K562 (cell line): ENCODE results near the gene AHNAK. TPM values are rescaled to one million over a fixed set of nuclear protein-coding genes. Genes with fewer than 3 reads are reported as not detected.

Experiments
- CREBBP ChIP-seq: IDR thresholded peaks from one replicate; pipeline ENCODE4 v1.6.1; 2012; ENCODE audit warnings: low read depth, mild to moderate bottlenecking, control low read depth, inconsistent platforms, low read length
- PML ChIP-seq: IDR thresholded peaks from 2 replicates; pipeline ENCODE4 v1.6.1; 2012; ENCODE audit warnings: low read length, inconsistent platforms
- PTBP1 ChIP-seq: fragments of 200-400 bp; formaldehyde crosslinking; IDR thresholded peaks from 2 replicates; pipeline ENCODE4 v1.6.1; 2017; ENCODE audit warnings: low read depth, low read length
- RFX7 ChIP-seq: fragments of 250-450 bp; sonication (Bioruptor Pico); IDR thresholded peaks from 2 replicates; pipeline ENCODE4 v1.5.1; 2021; ENCODE audit warnings: mild to moderate bottlenecking
- STAT5B ChIP-seq: fragments of 250-450 bp; sonication (Bioruptor Pico); IDR thresholded peaks from 2 replicates; pipeline ENCODE4 v1.8.0; 2021; ENCODE audit warnings: mild to moderate bottlenecking, inconsistent platforms
- TOE1 ChIP-seq, 2 experiments: fragments of 450-650 bp in 1 of 2; sonication (generic) in 1 of 2; formaldehyde crosslinking in 1 of 2; IDR thresholded peaks; 2 replicates each; pipeline versions ENCODE4 v1.7.1 to v1.8.0; 2016 to 2022; ENCODE audit warnings: borderline replicate concordance in 2 of 2, mild to moderate bottlenecking in 2 of 2, antibody characterized with exemption in 1 of 2, inconsistent platforms in 1 of 2, low read depth in 1 of 2, missing genetic modification reagents in 1 of 2, moderate library complexity in 1 of 2
- ZKSCAN1 ChIP-seq: fragments of 150-350 bp; IDR thresholded peaks from 2 replicates; pipeline ENCODE4 v1.6.1; 2016; ENCODE audit warnings: low read depth, low read length
- ZNF696 ChIP-seq: fragments of 250-450 bp; sonication (Bioruptor Pico); conservative IDR thresholded peaks from 2 replicates; pipeline ENCODE4 v1.4.0; 2020; ENCODE audit warnings: mild to moderate bottlenecking, moderate library complexity
- polyA plus RNA-seq, 8 experiments: library from polyadenylated mRNA; depleted of rRNA in 4 of 8; stranded (reverse) in 5 of 8; unstranded in 3 of 8; fragments of >200 nt; fragmentation: Nextera tagmentation in 2 of 8; fragmentation: Illumina TruSeq in 1 of 8; extraction: Ambion mirVana in 2 of 8; extraction: Trizol in 1 of 8; gene quantifications; 2 replicates each; pipeline versions ENCODE4 v1.2.1 to v1.2.3, GENCODE V29; 2011 to 2014; ENCODE audit warnings: inconsistent platforms in 1 of 8, missing spikeins in 1 of 8
- total RNA-seq, 7 experiments: library from RNA; depleted of rRNA in 6 of 7; stranded (reverse); fragments of >200 nt in 6 of 7; fragmentation: Illumina TruSeq in 2 of 7; extraction: Trizol in 2 of 7; gene quantifications; 2 replicates each; pipeline versions ENCODE4 v1.2.1 to v1.2.3, GENCODE V29; 2011 to 2021; ENCODE audit warnings: low replicate concordance in 1 of 7
- TF ChIP-seq, protein P1 (sequence below): fragments of 250-450 bp; sonication (Bioruptor Pico); IDR thresholded peaks from 2 replicates; pipeline ENCODE4 v1.4.0; 2020
- TF ChIP-seq, protein P2 (sequence below): sonication (generic); formaldehyde crosslinking; IDR thresholded peaks from 2 replicates; pipeline ENCODE4 v1.8.1; 2023; ENCODE audit warnings: mild to moderate bottlenecking, missing genetic modification reagents
- TF ChIP-seq, protein P3 (sequence below), 2 experiments: fragments of 450-650 bp; IDR thresholded peaks; 2 replicates each; pipeline ENCODE4 v1.6.1; 2016
- TF ChIP-seq, protein P4 (sequence below): sonication (generic); formaldehyde crosslinking; IDR thresholded peaks from 2 replicates; pipeline ENCODE4 v1.8.0; 2023; ENCODE audit warnings: missing genetic modification reagents, mild to moderate bottlenecking, borderline replicate concordance

The AHNAK gene
- total and polyA plus RNA-seq, 9 of the 15 experiments (the other 6 are each of a cell fraction or from before 2014, with no cell fraction given), result 1.5 to 89.7 (median 45.0) TPM

- TF ChIP-seq, protein P1, sequence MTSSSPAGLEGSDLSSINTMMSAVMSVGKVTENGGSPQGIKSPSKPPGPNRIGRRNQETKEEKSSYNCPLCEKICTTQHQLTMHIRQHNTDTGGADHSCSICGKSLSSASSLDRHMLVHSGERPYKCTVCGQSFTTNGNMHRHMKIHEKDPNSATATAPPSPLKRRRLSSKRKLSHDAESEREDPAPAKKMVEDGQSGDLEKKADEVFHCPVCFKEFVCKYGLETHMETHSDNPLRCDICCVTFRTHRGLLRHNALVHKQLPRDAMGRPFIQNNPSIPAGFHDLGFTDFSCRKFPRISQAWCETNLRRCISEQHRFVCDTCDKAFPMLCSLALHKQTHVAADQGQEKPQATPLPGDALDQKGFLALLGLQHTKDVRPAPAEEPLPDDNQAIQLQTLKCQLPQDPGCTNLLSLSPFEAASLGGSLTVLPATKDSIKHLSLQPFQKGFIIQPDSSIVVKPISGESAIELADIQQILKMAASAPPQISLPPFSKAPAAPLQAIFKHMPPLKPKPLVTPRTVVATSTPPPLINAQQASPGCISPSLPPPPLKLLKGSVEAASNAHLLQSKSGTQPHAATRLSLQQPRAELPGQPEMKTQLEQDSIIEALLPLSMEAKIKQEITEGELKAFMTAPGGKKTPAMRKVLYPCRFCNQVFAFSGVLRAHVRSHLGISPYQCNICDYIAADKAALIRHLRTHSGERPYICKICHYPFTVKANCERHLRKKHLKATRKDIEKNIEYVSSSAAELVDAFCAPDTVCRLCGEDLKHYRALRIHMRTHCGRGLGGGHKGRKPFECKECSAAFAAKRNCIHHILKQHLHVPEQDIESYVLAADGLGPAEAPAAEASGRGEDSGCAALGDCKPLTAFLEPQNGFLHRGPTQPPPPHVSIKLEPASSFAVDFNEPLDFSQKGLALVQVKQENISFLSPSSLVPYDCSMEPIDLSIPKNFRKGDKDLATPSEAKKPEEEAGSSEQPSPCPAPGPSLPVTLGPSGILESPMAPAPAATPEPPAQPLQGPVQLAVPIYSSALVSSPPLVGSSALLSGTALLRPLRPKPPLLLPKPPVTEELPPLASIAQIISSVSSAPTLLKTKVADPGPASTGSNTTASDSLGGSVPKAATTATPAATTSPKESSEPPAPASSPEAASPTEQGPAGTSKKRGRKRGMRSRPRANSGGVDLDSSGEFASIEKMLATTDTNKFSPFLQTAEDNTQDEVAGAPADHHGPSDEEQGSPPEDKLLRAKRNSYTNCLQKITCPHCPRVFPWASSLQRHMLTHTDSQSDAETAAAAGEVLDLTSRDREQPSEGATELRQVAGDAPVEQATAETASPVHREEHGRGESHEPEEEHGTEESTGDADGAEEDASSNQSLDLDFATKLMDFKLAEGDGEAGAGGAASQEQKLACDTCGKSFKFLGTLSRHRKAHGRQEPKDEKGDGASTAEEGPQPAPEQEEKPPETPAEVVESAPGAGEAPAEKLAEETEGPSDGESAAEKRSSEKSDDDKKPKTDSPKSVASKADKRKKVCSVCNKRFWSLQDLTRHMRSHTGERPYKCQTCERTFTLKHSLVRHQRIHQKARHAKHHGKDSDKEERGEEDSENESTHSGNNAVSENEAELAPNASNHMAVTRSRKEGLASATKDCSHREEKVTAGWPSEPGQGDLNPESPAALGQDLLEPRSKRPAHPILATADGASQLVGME (CRISPR knock-in tag), result no peak
- no peak for TF ChIP-seq PML
- TF ChIP-seq TOE1 (IDR thresholded peaks at IDR 0.05; ENCODE audit: borderline replicate concordance), result 0 out of 2 replicates have a peak, but pooled peaks have one; percentile 45
- TF ChIP-seq TOE1 (CRISPR knock-in tag; IDR thresholded peaks at IDR 0.05; ENCODE audit: borderline replicate concordance, low read depth), result no peak
- no peak for TF ChIP-seq ZKSCAN1
- no peak for TF ChIP-seq STAT5B (CRISPR knock-in tag)
- no peak for TF ChIP-seq CREBBP
- TF ChIP-seq, protein P2, sequence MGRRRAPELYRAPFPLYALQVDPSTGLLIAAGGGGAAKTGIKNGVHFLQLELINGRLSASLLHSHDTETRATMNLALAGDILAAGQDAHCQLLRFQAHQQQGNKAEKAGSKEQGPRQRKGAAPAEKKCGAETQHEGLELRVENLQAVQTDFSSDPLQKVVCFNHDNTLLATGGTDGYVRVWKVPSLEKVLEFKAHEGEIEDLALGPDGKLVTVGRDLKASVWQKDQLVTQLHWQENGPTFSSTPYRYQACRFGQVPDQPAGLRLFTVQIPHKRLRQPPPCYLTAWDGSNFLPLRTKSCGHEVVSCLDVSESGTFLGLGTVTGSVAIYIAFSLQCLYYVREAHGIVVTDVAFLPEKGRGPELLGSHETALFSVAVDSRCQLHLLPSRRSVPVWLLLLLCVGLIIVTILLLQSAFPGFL (CRISPR knock-in tag), result no peak
- TF ChIP-seq, protein P3, sequence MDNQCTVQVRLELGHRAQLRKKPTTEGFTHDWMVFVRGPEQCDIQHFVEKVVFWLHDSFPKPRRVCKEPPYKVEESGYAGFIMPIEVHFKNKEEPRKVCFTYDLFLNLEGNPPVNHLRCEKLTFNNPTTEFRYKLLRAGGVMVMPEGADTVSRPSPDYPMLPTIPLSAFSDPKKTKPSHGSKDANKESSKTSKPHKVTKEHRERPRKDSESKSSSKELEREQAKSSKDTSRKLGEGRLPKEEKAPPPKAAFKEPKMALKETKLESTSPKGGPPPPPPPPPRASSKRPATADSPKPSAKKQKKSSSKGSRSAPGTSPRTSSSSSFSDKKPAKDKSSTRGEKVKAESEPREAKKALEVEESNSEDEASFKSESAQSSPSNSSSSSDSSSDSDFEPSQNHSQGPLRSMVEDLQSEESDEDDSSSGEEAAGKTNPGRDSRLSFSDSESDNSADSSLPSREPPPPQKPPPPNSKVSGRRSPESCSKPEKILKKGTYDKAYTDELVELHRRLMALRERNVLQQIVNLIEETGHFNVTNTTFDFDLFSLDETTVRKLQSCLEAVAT (IDR thresholded peaks at IDR 0.05), result no peak
- TF ChIP-seq, protein P4, sequence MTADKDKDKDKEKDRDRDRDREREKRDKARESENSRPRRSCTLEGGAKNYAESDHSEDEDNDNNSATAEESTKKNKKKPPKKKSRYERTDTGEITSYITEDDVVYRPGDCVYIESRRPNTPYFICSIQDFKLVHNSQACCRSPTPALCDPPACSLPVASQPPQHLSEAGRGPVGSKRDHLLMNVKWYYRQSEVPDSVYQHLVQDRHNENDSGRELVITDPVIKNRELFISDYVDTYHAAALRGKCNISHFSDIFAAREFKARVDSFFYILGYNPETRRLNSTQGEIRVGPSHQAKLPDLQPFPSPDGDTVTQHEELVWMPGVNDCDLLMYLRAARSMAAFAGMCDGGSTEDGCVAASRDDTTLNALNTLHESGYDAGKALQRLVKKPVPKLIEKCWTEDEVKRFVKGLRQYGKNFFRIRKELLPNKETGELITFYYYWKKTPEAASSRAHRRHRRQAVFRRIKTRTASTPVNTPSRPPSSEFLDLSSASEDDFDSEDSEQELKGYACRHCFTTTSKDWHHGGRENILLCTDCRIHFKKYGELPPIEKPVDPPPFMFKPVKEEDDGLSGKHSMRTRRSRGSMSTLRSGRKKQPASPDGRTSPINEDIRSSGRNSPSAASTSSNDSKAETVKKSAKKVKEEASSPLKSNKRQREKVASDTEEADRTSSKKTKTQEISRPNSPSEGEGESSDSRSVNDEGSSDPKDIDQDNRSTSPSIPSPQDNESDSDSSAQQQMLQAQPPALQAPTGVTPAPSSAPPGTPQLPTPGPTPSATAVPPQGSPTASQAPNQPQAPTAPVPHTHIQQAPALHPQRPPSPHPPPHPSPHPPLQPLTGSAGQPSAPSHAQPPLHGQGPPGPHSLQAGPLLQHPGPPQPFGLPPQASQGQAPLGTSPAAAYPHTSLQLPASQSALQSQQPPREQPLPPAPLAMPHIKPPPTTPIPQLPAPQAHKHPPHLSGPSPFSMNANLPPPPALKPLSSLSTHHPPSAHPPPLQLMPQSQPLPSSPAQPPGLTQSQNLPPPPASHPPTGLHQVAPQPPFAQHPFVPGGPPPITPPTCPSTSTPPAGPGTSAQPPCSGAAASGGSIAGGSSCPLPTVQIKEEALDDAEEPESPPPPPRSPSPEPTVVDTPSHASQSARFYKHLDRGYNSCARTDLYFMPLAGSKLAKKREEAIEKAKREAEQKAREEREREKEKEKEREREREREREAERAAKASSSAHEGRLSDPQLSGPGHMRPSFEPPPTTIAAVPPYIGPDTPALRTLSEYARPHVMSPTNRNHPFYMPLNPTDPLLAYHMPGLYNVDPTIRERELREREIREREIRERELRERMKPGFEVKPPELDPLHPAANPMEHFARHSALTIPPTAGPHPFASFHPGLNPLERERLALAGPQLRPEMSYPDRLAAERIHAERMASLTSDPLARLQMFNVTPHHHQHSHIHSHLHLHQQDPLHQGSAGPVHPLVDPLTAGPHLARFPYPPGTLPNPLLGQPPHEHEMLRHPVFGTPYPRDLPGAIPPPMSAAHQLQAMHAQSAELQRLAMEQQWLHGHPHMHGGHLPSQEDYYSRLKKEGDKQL, result no peak
- no peak for TF ChIP-seq RFX7 (CRISPR knock-in tag)
- no peak for TF ChIP-seq ZNF696
- no peak for TF ChIP-seq PTBP1
Observed at GRCh38 chr11:62542750-62543567, 3.6 kb downstream of the AHNAK start (continued).
